GM12873 (cell line): ENCODE data around the gene ZNF787.
A peak's percentile ranks its signal among the peaks of the same experiment; 100 is the strongest.

Experiments
- TF ChIP-seq, protein P1 (sequence below): IDR thresholded peaks from 2 replicates; pipeline ENCODE4 v1.5.1; 2012; ENCODE audit warnings: low read depth, mild to moderate bottlenecking, moderate library complexity, low read length, control low read depth; ENCODE audit not compliant: insufficient read depth; ENCODE audit errors: missing control alignments

Gene ZNF787

GRCh38 chr19:56086671-56087430 is 34.2 kb downstream of the ZNF787 start:
- TF ChIP-seq, protein P1, sequence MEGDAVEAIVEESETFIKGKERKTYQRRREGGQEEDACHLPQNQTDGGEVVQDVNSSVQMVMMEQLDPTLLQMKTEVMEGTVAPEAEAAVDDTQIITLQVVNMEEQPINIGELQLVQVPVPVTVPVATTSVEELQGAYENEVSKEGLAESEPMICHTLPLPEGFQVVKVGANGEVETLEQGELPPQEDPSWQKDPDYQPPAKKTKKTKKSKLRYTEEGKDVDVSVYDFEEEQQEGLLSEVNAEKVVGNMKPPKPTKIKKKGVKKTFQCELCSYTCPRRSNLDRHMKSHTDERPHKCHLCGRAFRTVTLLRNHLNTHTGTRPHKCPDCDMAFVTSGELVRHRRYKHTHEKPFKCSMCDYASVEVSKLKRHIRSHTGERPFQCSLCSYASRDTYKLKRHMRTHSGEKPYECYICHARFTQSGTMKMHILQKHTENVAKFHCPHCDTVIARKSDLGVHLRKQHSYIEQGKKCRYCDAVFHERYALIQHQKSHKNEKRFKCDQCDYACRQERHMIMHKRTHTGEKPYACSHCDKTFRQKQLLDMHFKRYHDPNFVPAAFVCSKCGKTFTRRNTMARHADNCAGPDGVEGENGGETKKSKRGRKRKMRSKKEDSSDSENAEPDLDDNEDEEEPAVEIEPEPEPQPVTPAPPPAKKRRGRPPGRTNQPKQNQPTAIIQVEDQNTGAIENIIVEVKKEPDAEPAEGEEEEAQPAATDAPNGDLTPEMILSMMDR, result no peak

DNA sequence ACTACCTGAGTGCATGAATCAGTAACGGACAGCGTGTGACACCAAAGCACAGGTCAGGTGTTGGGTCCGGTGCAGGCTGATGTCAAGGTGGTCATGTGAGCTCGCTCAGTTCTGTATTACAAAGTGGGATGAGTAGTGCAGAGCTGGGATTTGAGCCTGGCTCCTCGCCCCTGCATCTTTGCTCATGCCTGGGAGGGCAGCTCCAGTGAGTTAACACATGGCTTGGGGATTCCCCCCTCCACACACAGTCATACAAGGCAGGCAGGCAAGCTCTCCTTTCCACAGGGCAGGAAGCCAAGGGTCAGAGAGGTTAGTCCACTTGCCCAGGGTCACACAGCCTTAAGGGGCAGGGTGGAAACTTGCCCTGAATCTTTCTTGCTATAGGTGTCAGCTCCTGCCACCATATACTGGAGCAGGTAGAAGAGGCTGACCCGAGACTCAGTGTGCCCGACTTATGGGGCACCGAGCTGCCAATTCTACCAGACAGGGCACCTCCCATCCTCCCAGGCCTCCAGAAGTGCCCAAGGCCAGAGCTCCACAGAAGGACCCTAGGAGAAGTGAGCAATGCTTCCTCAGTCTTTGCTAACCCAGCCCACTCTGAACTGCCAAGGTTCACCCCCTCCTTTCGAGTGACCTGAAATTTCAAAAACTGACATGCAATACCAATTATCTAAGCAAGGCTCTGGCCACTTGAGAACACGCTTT is 35.4 kb downstream of the ZNF787 start:
- TF ChIP-seq, protein P1, result no peak

- TF ChIP-seq, protein P1, result no peak
Observed at GRCh38 chr19:56084835-56085536, 36.1 kb downstream of the ZNF787 start.

DNA sequence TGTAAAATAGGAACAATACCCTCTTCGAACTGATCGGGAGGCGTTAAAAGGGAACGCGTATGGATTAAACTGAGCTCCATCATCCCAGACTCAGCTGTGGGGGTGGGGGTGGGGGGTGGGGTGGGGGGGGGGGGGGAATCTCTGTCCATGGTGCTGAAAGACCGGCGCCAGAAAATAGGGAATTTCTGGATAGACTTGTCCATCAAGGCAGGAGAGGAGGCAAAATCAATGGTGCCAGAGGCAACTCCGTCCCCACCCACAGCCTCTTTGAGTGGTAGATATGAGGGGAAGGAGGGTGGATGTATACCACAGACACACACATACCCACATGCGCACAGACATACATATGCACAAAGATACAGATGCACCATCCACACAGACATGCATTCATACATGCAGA is 37.4 kb downstream of the ZNF787 start:
- TF ChIP-seq, protein P1, result no peak

- TF ChIP-seq, protein P1, result peak; percentile 78
Observed at GRCh38 chr19:56080669-56081401, 40.3 kb downstream of the ZNF787 start.

DNA sequence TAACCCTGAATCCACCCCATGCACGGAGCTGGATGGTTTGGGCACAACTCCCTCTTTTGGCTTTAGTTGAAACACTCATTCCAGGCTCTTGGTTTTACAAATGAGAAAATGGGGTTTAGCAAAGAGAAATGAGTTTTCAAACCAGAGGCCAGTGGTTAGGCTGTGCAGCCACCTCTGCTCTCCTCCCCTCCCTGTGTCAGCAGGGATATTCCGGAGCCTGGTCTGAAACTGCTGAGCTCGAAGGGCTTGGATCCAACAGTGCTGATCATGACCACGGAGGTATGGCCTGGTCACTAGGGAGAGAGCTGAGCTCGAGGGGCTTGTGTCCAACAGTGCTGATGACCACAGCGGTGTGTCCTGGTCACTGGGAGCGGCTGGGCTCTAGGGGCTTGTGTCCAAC is 41.5 kb downstream of the ZNF787 start:
- TF ChIP-seq, protein P1, result no peak
